ENCODE data around the gene KIAA1143. TPM values are rescaled to one million over a fixed set of nuclear protein-coding genes. Genes with fewer than 3 reads are reported as not detected.

Gene KIAA1143
- total RNA-seq: 21.0 and 21.2 TPM in 2 replicates

GRCh38 chr3:44761424-44762169, at the start of gene KIAA1143, which contains the start of gene KIF15:
KIAA1143 (minus strand) TSS chr3:44761619; CDS start chr3:44761602, 17 bp downstream.
KIF15 (plus strand) TSS chr3:44761794; CDS start chr3:44761866, 72 bp downstream.

GRCh38 chr3:44729384-44729910, 32.0 kb downstream of the KIAA1143 start, which contains the start of gene ZNF501:
ZNF501 (plus strand) TSS chr3:44729635; CDS start chr3:44734422, 4,787 bp downstream.

GRCh38 chr3:44712455-44713075, 48.9 kb downstream of the KIAA1143 start, which contains the start of gene ZNF502:
ZNF502 (plus strand) TSS chr3:44712660; CDS start chr3:44720262, 7,602 bp downstream.

Other genes starting within 250 kb of the KIAA1143 start
- 4.1 and 4.4 TPM in 2 replicates for gene ZKSCAN7, start 206.4 kb downstream of the KIAA1143 start, total RNA-seq
- 0.94 and 1.3 TPM in 2 replicates for gene ZNF660, start 176.7 kb downstream of the KIAA1143 start, total RNA-seq
- gene ZNF197, start 136.6 kb downstream of the KIAA1143 start, total RNA-seq: 12.7 and 15.7 TPM in 2 replicates
- gene ZNF35, start 112.9 kb downstream of the KIAA1143 start, total RNA-seq: 5.1 and 7.4 TPM in 2 replicates
- 3.4 and 5.5 TPM in 2 replicates for gene ZNF502, start 49.0 kb downstream of the KIAA1143 start, total RNA-seq
- gene ZNF501, start 32.0 kb downstream of the KIAA1143 start, total RNA-seq: 3.8 and 4.6 TPM in 2 replicates
- 0.59 and 1.8 TPM in 2 replicates for gene KIF15, start 175 bp upstream of the KIAA1143 start, total RNA-seq
- gene TMEM42, start 100.3 kb upstream of the KIAA1143 start, total RNA-seq: 25.5 and 31.5 TPM in 2 replicates
- not detected in 2 replicates for gene TGM4, start 113.0 kb upstream of the KIAA1143 start, total RNA-seq
- 41.0 and 44.9 TPM in 2 replicates for gene ZDHHC3, start 214.6 kb upstream of the KIAA1143 start, total RNA-seq
- 37.3 and 46.3 TPM in 2 replicates for gene EXOSC7, start 214.6 kb upstream of the KIAA1143 start, total RNA-seq